Inferior parietal cortex (tissue), 1 donor: Measurements from ENCODE around the gene CDH13.
"Not testable (repeated sequence)": the region's sequence is repeated elsewhere in the genome, so short reads cannot be mapped to it uniquely, and the experiment has no call there.

Experiments
- DNase-seq: peaks from one replicate; pipeline ENCODE4 v3.0.0-alpha.2; 2016; ENCODE audit errors: extremely low spot score

Gene CDH13

GRCh38 chr16:82886146-82886545 lies 259.4 kb downstream of the CDH13 start:
- no peak for DNase-seq

- DNase-seq, result no peak
Measured at GRCh38 chr16:82888591-82889001, 261.8 kb downstream of the CDH13 start.

- DNase-seq, result no peak
Measured at GRCh38 chr16:82891424-82891823, 264.7 kb downstream of the CDH13 start.

GRCh38 chr16:82891918-82892317 lies 265.1 kb downstream of the CDH13 start:
- DNase-seq, result no peak

- DNase-seq, result no peak
Measured at GRCh38 chr16:82892324-82892723, 265.6 kb downstream of the CDH13 start.

GRCh38 chr16:82895843-82896242 lies 269.1 kb downstream of the CDH13 start:
- no peak for DNase-seq

GRCh38 chr16:82899006-82899405 lies 272.2 kb downstream of the CDH13 start:
- DNase-seq, result no peak

- DNase-seq, result no peak
Measured at GRCh38 chr16:82899731-82900450, 273.1 kb downstream of the CDH13 start.

- no peak for DNase-seq
Measured at GRCh38 chr16:82900559-82900958, 273.8 kb downstream of the CDH13 start.

GRCh38 chr16:82911925-82912324 lies 285.2 kb downstream of the CDH13 start:
- DNase-seq, result no peak

GRCh38 chr16:82915139-82915824 lies 288.5 kb downstream of the CDH13 start:
- DNase-seq, result no peak

GRCh38 chr16:82917886-82918595 lies 291.3 kb downstream of the CDH13 start:
- DNase-seq, result no peak

GRCh38 chr16:82924075-82924854 lies 297.5 kb downstream of the CDH13 start:
- no peak for DNase-seq

GRCh38 chr16:82926500-82926899 lies 299.7 kb downstream of the CDH13 start:
- no peak for DNase-seq

- not testable (repeated sequence) for DNase-seq
Measured at GRCh38 chr16:82933933-82934332, 307.2 kb downstream of the CDH13 start.

- no peak for DNase-seq
Measured at GRCh38 chr16:82935766-82936165, 309.0 kb downstream of the CDH13 start.

- DNase-seq, result no peak
Measured at GRCh38 chr16:82936941-82937551, 310.3 kb downstream of the CDH13 start.

GRCh38 chr16:82937926-82938520 lies 311.3 kb downstream of the CDH13 start:
- DNase-seq, result no peak

- no peak for DNase-seq
Measured at GRCh38 chr16:82943371-82943770, 316.6 kb downstream of the CDH13 start.

GRCh38 chr16:82945420-82946101 lies 318.8 kb downstream of the CDH13 start:
- DNase-seq, result no peak

- DNase-seq, result no peak
Measured at GRCh38 chr16:82947698-82948097, 320.9 kb downstream of the CDH13 start.
